HL-60 (cell line): ENCODE measurements around the gene SPAG9.

Experiments
- POLR2AphosphoS5 ChIP-seq: IDR thresholded peaks from 2 replicates; pipeline ENCODE4 v1.6.1; 2012; ENCODE audit warnings: low read depth
- TF ChIP-seq, protein P1 (sequence below): IDR thresholded peaks from one replicate; pipeline ENCODE4 v1.5.1; 2011; ENCODE audit warnings: low read length, control low read depth, inconsistent platforms; ENCODE audit not compliant: insufficient read depth

DNA sequence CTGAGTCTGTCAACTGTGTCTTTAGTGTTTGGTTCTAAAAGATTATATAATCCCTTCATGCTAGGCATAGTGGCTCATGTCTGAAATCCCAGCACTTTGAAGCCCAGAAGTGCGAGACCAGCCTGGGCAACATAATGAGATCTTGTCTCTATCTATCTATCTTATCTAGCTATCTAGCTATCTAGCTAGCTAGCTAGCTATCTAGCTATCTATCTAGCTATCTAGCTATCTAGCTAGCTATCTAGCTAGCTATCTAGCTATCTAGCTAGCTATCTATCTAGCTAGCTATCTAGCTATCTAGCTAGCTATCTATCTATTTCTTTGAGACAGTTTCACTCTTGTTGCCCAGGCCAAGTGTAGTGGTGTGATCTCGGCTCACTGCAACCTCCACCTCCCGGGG lies 43.8 kb downstream of the SPAG9 start:
- TF ChIP-seq, protein P1, sequence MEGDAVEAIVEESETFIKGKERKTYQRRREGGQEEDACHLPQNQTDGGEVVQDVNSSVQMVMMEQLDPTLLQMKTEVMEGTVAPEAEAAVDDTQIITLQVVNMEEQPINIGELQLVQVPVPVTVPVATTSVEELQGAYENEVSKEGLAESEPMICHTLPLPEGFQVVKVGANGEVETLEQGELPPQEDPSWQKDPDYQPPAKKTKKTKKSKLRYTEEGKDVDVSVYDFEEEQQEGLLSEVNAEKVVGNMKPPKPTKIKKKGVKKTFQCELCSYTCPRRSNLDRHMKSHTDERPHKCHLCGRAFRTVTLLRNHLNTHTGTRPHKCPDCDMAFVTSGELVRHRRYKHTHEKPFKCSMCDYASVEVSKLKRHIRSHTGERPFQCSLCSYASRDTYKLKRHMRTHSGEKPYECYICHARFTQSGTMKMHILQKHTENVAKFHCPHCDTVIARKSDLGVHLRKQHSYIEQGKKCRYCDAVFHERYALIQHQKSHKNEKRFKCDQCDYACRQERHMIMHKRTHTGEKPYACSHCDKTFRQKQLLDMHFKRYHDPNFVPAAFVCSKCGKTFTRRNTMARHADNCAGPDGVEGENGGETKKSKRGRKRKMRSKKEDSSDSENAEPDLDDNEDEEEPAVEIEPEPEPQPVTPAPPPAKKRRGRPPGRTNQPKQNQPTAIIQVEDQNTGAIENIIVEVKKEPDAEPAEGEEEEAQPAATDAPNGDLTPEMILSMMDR, result no peak
- no peak for TF ChIP-seq POLR2AphosphoS5
